ENCODE data around the gene NOXO1.

DNA sequence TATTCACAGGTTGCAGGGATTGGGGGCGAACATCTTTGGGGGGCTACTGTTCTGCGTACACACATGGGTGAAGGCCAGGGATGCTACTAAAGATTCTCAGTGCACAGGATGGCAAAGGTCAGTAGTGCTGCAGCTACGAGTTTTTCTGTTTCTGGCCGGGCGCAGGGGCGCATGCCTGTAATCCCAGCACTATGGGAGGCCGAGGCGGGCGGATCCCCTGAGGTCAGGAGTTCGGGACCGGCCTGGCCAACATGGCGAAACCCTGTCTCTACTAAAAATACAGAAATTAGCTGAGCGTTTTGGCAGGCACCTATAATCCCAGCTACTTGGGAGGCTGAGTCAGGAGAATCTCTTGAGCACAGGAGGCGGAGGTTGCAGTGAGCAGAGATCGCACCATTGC lies 32.3 kb upstream of the NOXO1 start:
- TF ChIP-seq CTCF (IDR thresholded peaks at IDR 0.05; ENCODE audit: borderline replicate concordance, extremely low read depth, low read length, poor library complexity, severe bottlenecking) (no peak), EZH2 (IDR thresholded peaks at IDR 0.05; ENCODE audit: borderline replicate concordance, low read depth, low read length, severe bottlenecking) (no peak)

Data from DND-41 (cell line).